ENCODE data around the gene BCL6B. TPM values are rescaled to one million over a fixed set of nuclear protein-coding genes. Genes with fewer than 3 reads are reported as not detected.

Gene BCL6B
- total RNA-seq, 2 donors from 2014 or later: 6.1 to 9.2 TPM

- no peak overlapping the region for H3K4me3 ChIP-seq
- peaks cover 0 to 14% of the 10 kb centered on the region in 2 donors for H3K4me1 ChIP-seq
- H3K27me3 ChIP-seq: no peaks in the 10 kb centered on the region
- H3K36me3 ChIP-seq: peaks cover 20% of the 10 kb centered on the region
- no peak for TF ChIP-seq CTCF (IDR thresholded peaks at IDR 0.05)
- DNase-seq (ENCODE audit: low spot score): no peak
- H3K9me3 ChIP-seq: no peaks in the 10 kb centered on the region
- no peak overlapping the region for H3K27ac ChIP-seq
Observed at GRCh38 chr17:6998855-6999508, 23.9 kb upstream of the BCL6B start.

- Histone ChIP-seq H3K27ac (no peak overlapping the region), H3K27me3 (no peaks in the 10 kb centered on the region), H3K4me3 (no peak overlapping the region), H3K4me1 (peaks cover 0 to under 1% of the 10 kb centered on the region in 2 donors), H3K9me3 (no peaks in the 10 kb centered on the region), H3K36me3 (peaks cover 20% of the 10 kb centered on the region)
- DNase-seq (ENCODE audit: low spot score): no peak
- TF ChIP-seq CTCF (IDR thresholded peaks at IDR 0.05): peak in 1 of 2 donors; percentile 52
Observed at GRCh38 chr17:7001318-7001961, 21.4 kb upstream of the BCL6B start.

- Histone ChIP-seq H3K9me3 (no peaks in the 10 kb centered on the region), H3K36me3 (peaks cover 20% of the 10 kb centered on the region), H3K27ac (no peak overlapping the region), H3K4me3 (no peak overlapping the region), H3K4me1 (no peaks in the 10 kb centered on the region), H3K27me3 (no peaks in the 10 kb centered on the region)
- no peak for TF ChIP-seq CTCF (IDR thresholded peaks at IDR 0.05)
- DNase-seq (ENCODE audit: low spot score): no peak
Observed at GRCh38 chr17:7002288-7003047, 20.4 kb upstream of the BCL6B start.

GRCh38 chr17:7003745-7004144 lies 19.1 kb upstream of the BCL6B start:
- no peak overlapping the region for H3K4me3 ChIP-seq
- no peaks in the 10 kb centered on the region for H3K4me1 ChIP-seq
- H3K9me3 ChIP-seq: no peaks in the 10 kb centered on the region
- H3K36me3 ChIP-seq: peaks cover 16% of the 10 kb centered on the region
- H3K27me3 ChIP-seq: no peaks in the 10 kb centered on the region
- DNase-seq (ENCODE audit: low spot score): no peak
- TF ChIP-seq CTCF (IDR thresholded peaks at IDR 0.05): no peak
- H3K27ac ChIP-seq: no peak overlapping the region

GRCh38 chr17:7004398-7005253 lies 18.2 kb upstream of the BCL6B start:
- Histone ChIP-seq H3K27ac (no peak overlapping the region), H3K9me3 (no peaks in the 10 kb centered on the region), H3K27me3 (no peaks in the 10 kb centered on the region), H3K4me1 (peaks cover 0 to 3% of the 10 kb centered on the region in 2 donors), H3K4me3 (no peak overlapping the region), H3K36me3 (peaks cover 16% of the 10 kb centered on the region)
- TF ChIP-seq CTCF (IDR thresholded peaks at IDR 0.05): peak; percentile 43 to 76
- DNase-seq (ENCODE audit: low spot score): no peak
